ENCODE measurements around the gene MBD4.

DNA sequence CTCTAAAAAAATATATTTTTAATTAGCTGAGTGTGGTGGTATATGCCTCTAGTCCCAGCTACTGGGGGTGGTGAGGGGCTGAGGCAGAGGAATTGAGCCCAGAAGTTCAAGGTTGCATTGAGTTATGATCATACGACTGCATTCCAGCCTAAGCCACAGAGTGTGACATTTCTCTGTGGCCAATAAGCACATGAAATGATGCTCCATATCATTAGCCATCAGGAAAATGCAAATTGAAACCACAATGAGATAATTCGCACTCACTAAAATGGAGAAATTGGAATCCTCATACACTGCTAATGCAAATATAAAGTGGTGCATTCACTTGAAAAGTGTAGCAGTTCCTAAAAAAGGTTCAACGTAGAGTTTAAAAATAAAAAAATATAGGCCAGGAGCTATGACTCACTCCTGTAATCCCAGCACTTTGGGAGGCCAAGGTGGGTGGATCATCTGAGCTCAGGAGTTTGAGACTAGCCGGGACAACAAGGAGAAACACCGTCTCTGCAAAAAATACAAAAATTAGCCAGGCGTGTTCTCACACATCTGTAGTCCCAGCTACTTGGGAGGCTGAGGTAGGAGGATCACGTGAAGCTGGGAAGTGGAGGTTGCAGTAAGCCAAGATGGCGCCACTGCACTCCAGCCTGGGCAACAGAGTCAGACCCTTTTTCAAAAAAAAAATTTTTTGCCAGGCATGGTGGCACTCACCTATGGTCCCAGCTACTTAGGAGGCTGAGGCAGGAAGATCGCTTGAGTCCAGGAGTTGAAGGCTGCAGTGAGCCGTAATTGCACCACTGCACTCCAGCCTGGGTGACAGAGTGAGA lies 35.4 kb upstream of the MBD4 start:
- TF ChIP-seq ZFP3 (CRISPR knock-in tag; IDR thresholded peaks at IDR 0.05) (no peak), ZNF70 (CRISPR knock-in tag; IDR thresholded peaks at IDR 0.05) (no peak), GLIS3 (CRISPR knock-in tag; IDR thresholded peaks at IDR 0.05) (no peak), CREB5 (CRISPR knock-in tag; IDR thresholded peaks at IDR 0.05; ENCODE audit: low read depth) (no peak), RARB (CRISPR knock-in tag; IDR thresholded peaks at IDR 0.05) (no peak), ESRRG (CRISPR knock-in tag; IDR thresholded peaks at IDR 0.05) (no peak), OSR1 (CRISPR knock-in tag; IDR thresholded peaks at IDR 0.05) (no peak)
- TF ChIP-seq, protein P1, sequence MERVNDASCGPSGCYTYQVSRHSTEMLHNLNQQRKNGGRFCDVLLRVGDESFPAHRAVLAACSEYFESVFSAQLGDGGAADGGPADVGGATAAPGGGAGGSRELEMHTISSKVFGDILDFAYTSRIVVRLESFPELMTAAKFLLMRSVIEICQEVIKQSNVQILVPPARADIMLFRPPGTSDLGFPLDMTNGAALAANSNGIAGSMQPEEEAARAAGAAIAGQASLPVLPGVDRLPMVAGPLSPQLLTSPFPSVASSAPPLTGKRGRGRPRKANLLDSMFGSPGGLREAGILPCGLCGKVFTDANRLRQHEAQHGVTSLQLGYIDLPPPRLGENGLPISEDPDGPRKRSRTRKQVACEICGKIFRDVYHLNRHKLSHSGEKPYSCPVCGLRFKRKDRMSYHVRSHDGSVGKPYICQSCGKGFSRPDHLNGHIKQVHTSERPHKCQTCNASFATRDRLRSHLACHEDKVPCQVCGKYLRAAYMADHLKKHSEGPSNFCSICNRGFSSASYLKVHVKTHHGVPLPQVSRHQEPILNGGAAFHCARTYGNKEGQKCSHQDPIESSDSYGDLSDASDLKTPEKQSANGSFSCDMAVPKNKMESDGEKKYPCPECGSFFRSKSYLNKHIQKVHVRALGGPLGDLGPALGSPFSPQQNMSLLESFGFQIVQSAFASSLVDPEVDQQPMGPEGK (CRISPR knock-in tag; IDR thresholded peaks at IDR 0.05; ENCODE audit: borderline replicate concordance): no peak
- TF ChIP-seq, protein P2, sequence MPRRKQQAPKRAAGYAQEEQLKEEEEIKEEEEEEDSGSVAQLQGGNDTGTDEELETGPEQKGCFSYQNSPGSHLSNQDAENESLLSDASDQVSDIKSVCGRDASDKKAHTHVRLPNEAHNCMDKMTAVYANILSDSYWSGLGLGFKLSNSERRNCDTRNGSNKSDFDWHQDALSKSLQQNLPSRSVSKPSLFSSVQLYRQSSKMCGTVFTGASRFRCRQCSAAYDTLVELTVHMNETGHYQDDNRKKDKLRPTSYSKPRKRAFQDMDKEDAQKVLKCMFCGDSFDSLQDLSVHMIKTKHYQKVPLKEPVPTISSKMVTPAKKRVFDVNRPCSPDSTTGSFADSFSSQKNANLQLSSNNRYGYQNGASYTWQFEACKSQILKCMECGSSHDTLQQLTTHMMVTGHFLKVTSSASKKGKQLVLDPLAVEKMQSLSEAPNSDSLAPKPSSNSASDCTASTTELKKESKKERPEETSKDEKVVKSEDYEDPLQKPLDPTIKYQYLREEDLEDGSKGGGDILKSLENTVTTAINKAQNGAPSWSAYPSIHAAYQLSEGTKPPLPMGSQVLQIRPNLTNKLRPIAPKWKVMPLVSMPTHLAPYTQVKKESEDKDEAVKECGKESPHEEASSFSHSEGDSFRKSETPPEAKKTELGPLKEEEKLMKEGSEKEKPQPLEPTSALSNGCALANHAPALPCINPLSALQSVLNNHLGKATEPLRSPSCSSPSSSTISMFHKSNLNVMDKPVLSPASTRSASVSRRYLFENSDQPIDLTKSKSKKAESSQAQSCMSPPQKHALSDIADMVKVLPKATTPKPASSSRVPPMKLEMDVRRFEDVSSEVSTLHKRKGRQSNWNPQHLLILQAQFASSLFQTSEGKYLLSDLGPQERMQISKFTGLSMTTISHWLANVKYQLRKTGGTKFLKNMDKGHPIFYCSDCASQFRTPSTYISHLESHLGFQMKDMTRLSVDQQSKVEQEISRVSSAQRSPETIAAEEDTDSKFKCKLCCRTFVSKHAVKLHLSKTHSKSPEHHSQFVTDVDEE (CRISPR knock-in tag; IDR thresholded peaks at IDR 0.05): no peak
